Inferior parietal cortex (tissue), 1 donor: Measurements from ENCODE around the gene TBC1D19.
"Not testable (repeated sequence)": the region's sequence is repeated elsewhere in the genome, so short reads cannot be mapped to it uniquely, and the experiment has no call there.

Source experiments
- DNase-seq: peaks from one replicate; pipeline ENCODE4 v3.0.0-alpha.2; 2016; ENCODE audit errors: extremely low spot score

The TBC1D19 gene

DNA sequence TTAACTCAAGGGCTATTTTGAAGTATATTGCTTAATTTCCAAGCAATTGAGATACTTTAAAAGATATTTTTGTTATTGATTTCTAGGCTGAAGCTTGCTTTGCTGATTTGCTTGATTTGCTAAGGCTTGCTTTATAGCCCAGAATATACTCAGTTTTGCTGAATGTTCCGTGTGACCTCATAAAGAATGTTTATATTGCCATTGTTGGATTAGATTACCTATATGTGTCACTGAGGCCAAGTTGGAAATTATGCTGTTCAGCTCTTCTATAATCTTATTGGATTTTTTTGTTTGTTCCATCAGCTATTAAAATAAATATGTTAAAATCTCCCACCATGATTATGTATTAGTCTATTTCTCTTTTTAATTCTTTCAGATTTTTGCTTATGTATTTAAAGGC lies 13.0 kb downstream of the TBC1D19 start:
- DNase-seq = no peak

DNA sequence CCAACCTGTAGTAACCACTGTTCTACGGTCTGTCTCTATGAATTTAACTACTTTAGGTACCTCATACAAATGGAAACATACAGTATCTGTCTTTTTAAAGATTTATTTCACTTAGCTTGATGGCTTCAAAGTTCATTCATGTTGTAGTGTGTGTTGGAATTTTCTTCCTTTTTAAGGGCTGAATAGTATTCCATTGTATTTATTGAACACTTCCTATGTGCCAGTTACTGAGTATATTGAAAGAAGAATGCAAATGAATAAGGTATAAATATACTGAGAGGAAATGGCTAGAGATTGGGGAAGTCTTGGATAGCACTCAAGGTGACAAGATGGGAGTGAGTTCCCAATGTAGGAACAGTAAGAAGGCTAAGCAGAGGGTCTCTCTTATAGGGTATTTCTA lies 17.3 kb downstream of the TBC1D19 start:
- no peak for DNase-seq

DNA sequence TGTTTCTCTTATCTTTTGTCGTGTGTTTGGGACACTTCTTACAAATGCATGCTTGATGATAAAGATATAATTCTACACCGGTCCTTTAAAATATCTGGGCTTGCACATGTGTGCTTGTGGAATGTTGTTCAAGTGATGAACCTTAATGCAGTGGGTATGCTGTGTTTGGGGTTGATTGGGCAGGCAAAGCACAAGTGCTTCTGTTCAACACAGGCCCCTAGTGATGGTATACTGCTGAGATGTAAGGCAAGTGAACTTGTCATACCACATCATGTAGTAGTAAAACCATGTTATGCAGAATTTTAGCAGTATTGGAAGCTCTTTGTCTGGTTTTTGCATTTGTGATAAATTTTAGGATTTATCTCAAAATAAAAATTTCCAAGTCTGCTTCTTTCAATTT lies 23.9 kb downstream of the TBC1D19 start:
- DNase-seq = no peak

DNA sequence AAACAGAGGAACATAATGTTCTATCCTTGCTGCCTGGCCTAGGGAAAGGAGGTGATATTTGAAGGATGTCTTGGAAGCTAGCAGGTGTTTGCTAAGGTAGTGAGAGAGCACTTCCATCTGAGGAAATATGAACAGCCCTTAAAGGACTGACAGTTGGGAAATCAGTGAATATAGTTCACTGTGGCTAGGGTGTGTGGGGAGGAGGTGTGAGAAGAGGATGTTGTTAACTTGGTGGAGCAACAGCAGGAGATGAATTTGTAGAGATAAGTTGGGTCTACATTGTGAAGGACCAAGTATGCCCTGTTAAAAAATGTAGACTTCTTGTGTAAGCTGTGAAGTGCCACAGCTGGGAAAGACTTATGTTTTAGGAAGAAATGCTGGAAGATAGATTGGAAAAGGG lies 25.5 kb downstream of the TBC1D19 start:
- no peak for DNase-seq

DNA sequence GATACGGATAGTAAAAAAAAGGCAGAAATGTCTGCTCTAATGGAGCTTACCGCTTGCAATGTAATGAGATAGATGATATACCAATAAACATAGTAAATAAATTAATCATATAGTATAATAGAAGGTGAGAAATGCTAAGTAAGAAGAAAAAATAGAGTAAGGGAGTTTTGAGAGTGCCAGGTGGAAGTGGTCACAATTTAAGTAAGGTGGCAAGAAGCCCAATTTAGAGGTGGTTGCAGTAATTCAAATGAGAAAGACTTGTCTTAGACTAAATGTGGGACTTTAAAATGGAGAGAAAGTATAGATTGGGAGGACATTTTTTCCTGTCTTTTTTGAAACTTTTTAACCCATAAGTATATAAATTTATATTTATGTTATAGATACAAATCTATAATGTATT lies 26.0 kb downstream of the TBC1D19 start:
- DNase-seq = no peak

DNA sequence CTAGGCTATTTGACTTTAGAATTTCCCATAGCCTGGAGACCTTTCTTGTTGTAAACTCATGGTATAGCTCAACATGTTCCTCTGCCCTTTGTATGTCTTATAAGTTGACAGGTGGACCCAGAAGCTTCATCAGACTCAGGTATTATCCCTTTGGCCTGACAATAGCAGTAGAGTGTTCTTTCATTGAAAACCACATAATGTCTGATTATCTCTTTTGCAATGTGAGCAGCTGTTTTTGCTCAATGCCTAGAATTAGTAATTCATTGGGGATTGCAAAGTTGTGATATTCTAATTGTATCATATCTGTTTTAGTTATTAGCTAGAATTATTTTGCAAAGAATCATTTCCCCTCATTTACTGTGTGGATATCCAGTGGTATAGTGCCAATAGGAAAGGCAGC lies 27.5 kb downstream of the TBC1D19 start:
- no peak for DNase-seq

DNA sequence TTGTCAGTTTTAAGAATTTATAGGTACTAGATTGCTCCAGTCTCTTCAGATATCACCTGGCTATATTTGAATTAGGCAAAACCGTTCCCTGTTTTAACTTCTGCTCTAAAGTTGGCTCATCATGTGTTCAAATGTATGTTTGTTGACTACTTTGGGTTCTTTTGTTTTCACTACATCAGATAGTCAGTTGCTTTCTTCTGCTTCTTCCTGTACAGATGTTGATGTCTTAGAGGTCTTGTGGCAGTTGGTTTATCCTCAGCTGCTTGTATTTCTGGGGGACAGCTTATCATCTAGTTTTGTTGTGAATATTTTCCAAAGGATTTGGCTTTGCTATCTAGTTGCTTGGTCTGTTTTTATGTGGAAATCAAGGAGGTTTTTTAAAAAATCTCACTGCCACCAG lies 28.0 kb downstream of the TBC1D19 start:
- no peak for DNase-seq

DNA sequence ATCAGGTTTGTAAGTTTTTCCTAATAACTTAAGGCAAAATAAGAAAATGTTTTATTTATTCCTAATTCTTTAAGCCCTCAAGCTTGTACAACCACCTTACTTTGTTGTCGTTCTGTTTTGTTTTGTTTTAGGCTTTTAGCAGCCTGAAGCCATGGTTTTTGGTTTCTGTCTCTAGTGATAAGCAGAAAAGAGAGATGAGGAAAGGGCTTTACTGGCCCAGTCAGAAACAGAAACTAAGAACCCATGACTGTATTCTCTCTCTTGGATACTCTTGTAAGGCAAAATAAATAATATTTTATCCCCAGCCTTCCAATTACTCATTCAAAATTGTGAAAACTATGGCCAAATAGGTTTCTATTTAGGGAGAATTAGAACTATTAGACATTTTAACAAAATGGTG lies 29.4 kb downstream of the TBC1D19 start:
- no peak for DNase-seq

DNA sequence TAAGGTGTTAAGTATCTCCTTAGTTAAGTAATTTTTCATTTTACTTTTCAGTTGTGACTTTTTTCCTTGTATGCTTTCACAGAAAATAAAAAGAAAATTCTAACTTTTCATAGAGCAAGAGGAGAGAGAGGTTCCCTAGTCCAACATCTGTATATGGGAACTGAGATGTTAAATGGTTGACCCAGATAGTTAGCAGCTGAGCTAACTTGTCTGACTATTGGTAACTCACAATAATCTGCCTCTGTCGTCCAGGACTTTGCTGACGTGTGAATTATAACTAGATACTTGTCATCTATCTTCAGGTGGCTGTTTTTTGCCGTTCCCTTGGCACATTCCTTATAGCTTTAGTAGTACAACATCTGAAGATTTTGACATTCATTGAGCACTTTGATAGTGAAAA lies 29.9 kb downstream of the TBC1D19 start:
- DNase-seq = no peak

DNA sequence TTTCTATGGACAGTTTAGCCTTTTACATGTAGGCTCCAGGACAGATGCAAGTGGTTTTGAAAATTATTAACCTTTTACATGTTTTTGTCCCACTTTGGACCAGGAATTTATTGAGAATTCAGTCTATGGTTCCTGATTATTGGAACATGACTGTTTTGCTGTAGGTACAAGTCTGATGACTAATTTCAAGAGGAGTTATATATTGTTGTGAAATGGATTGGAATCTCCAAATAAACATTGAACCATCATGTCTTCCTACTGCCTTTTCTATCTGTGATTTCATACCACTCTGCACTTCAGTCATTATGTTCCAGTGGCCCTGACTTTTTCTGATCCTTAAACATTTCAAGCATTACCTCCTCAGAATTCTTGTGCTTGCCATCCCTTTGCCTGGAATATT lies 35.9 kb downstream of the TBC1D19 start:
- DNase-seq = no peak

DNA sequence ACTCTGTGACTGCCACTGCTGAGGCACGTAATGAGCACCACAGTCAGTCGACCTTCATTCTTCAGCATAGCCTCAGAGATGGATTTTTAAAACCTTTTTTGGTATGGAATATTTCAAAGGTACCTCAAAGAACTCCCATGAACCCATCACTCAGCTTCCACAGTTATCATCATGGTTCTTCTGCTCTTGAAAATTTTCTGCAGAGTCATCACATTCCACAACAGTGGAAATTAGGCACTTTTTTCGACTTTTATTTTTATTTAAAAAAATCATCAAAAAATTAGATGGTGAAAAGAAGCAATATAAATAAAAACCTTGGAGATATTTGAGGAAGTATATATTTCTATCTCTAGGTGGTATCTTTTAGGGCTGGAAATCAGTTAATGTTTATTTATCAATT lies 37.5 kb downstream of the TBC1D19 start:
- DNase-seq = no peak

DNA sequence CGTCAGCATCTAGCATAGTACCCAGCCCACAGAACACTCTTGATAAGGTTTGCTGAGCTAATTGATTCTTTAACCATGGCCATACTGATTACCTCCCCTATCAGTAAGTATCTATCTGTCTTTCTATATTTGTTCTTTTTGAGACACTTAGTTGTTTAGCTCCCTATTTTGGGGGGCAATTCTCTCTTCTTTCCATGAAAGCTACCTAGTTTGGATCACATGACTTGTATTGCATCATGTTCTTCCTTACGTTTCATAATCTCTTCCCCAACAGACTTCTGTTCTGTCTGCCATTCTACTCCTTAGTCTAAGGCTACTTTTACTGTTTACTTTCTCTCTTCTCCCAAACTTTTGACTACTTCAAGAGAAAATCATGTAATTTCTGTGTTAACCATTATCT lies 39.0 kb downstream of the TBC1D19 start:
- DNase-seq = no peak

DNA sequence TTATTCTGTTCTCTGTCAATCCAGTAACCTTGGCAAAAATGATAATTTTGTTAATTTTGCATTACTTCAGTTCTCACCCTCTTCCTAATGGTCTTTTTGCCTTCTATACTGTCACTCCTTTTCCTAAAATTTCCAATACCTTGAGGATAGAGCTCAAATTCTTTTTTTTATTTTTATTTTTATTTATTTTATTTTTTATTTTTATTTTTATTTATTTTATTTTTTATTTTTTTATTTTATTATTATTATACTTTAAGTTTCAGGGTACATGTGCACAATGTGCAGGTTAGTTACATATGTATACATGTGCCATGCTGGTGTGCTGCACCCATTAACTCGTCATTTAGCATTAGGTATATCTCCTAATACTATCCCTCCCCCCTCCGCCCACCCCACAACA lies 42.8 kb downstream of the TBC1D19 start:
- DNase-seq = not testable (repeated sequence)

DNA sequence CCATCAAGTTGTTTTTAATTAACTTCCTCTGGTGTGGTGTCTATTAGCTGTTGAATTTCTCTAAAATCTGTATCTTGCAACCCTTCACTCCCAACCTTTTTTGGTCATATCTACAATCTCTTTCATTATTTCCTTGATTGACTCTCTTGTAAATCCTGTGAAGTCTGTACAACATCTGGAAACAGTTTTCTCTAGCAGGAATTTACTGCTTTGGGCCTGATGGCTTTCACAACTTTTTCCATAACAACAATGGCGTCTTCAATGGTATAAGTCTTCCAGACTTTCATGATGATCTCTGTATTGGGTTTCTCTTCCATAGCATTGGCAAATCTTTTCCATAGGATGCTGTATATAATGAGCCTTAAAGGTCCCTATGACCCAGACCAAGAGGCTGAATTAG lies 49.0 kb downstream of the TBC1D19 start:
- no peak for DNase-seq

DNA sequence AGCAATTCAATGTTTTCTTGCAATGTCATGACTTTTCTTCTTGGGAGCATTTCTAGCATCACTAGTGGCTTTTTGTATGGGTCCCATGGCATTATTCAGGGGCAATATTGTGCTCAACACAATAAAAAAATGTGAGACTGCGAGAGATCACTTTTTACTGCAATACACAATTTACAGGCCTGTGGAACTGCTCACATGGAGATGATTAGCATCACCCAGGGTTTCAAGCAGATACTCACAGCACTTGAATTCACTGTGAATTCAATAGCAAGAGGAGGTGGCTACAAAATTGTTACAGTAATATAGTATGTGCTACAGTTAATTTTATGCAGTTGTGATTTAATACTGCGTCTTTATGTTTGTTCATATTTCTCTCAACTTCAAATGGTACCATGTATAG lies 50.4 kb downstream of the TBC1D19 start:
- no peak for DNase-seq

DNA sequence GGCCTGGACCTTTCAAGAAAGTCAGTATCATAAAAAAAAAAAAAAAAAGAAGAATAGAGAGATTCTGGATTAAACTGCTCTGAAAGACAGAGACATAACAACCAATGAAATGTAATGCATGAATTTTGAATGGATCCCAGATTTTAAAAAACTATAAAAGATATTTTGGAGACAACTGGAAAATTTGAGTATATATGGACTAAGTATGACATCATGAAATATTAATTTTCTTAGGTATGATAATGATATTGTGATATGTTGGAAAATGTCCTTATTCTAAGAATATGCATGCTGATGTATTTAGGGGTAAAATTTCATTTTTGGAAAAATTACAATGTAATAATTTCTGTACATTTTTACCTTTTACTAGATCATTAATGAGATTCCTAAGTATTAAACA lies 52.6 kb downstream of the TBC1D19 start:
- no peak for DNase-seq

DNA sequence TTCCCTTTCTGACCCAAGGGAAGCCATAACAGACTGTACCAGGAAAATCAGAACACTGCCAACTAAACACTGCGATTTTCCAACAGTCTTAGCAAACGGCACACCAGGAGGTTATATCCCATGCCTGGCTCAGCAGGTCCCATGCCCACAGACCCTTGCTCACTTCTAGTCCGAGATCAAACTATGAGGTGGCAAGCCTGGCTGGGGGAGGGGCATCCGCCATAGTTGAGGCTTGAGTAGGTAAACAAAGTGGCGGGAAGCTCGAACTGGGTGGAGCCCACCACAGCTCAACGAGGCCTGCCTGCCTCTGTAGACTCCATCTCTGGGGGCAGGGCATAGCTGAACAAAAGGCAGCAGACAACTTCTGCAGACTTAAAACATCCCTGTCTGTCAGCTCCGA lies 56.8 kb downstream of the TBC1D19 start:
- not testable (repeated sequence) for DNase-seq

DNA sequence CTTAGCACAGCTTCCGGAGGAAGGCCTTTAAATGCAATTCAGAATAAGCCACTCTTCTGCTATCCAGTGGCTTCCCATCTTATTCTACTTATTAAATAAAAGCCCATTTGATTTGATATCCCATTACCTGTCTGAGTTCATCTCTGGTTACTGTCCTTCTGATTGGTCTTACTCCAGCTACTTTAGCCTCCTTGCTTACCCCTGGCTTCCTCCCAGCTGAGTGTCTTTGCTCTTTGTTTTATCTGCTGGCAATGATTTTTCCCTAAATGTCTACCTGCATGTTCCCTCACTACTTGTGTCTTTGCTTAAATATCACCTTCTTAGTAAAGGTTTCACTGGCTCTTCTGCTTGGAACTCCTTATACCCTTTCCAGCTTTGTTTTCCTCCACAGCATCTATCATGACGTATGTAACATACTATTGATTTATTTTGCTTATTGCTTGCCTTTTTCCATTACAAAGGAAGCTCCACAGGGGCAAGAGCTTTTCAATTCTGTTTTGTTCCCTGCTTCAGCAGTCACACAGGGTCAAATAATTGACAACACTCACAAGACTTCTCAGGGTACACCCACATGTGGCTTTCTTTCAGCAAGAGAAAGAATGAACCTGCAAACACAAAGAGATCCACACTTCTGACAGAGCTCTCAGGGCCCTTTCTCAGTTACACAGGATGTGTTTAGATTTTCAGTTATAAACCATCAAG lies 63.8 kb downstream of the TBC1D19 start:
- DNase-seq = no peak

DNA sequence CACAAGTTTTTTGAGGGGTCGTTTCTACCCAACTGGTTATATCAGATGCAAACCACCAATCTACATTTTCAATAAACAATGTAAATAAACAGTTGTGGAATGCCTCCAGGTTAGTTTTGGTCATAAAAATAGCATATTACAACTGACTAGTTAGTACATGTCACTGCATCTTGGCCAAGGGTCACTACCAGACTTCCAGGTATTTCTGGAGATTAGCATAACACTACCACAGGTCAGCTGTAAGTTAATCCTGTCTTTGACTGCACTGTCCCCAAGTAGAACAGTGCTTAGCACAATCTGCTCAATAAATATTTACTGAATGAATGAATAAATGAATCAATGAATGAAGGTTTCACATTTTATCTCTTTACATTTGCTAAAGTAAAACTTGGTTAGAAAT lies 64.4 kb downstream of the TBC1D19 start:
- DNase-seq = no peak

DNA sequence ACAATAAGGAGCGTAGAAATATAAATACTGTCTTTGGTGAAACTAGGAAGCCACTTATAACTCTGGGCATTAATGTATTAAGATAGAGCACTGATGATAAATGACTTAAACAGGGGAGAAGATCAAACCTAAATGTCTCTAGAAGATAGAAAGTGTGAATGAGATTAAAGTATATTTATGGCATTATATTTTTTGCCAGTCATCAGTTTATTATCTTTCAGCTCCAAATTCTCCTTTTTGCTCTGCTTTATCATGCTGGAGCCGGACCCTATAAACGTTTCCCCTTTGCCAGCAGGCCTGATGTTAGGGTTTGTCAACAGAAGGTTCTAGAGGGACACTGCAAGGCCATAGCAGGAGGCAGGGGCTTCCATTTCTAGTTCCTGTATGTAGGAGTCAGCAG lies 76.4 kb downstream of the TBC1D19 start:
- no peak for DNase-seq

DNA sequence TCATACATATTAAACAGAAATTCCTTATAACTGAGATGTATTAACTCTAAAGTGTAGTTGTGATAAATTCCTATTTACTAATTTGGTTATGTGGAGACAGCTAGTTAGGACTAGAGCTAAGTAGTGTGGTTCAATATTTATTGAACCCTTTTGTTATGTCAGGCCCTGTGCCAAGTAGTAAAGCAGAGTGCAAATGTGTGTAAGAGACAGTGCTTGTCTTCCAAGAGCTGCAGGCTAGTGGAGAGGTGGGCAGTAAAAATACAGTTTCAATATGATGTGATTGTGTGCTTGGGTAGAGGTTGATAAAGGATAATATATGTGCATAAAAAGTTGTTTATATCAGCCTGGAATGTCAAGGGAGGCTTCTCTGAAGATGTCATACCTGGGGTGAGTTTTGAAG lies 80.0 kb downstream of the TBC1D19 start:
- DNase-seq = no peak

DNA sequence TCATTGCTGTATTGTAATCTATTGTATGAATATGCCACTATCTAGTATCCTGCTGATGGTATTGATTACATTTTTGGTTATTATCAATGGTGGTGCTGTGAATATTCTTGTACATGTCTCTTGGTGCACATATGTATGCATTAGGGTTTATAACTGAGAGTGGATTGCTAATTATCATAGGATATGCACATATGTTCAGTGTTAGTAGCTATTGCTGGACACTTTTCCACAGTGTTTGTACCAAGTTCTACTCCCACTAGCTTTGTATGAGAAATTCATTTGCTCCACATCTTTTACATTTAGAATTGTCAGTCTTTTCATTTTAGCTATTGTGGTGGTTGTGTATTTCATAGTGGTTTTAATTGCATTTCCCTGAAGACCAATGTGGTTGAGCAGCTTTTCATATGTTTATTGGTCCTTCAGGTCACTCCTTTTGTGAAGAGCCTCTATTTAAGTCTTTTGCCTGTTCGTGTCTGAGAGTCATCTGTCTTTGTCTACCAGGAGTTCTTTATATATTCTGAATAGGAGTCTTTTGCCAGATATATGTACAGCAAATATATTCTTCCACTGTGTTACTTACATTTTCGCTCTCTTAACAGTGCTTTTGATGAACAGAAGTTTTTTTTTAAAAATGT lies 87.1 kb downstream of the TBC1D19 start:
- no peak for DNase-seq

DNA sequence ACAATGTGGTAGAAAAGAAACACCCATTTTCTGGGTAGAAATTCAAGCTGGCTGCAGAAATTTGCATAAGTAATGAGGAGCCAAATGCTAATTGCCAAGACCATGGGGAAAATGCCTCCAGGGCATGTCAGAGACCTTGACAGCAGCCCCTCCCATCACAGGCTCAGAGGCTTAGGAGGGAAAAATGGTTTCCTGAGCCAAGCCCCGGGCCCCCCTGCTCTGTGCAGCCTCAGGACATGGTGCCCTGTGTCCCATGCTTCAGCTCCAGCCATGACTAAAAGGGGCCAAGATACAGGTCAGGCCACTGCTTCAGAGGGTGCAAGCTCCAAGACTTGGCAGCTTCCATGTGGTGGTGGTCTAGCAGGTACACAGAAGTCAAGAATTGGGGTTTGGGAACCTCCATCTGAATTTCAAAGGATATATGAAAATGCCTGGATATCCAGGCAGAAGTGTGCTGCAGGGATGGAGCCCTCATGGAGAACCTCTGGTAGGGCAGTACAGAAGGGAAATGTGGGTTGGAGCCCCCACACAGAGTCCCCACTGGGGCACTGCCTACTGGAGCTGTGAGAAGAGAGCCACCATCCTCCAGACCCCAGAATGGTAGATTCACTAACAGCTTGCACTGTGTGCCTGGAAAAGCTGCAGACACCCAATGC lies 95.3 kb downstream of the TBC1D19 start:
- DNase-seq = not testable (repeated sequence)
